Skin of body (tissue), 2 donors: ENCODE measurements around the gene UBE2E2. TPM values are rescaled to one million over a fixed set of nuclear protein-coding genes. Genes with fewer than 3 reads are reported as not detected.

Experiments used
- DNase-seq: peaks from one replicate; lab custom pipeline; 2025; lab: John Stamatoyannopoulos, UW
- total RNA-seq: library from RNA; depleted of rRNA; stranded (reverse); fragments of >200 nt; gene quantifications from one replicate; pipeline ENCODE4 v1.2.3, GENCODE V29; 2014

Gene UBE2E2
- total RNA-seq, 1 donor from 2014 or later, result 111 TPM

- DNase-seq, result no peak
Measured at GRCh38 chr3:23385327-23385726, 182.2 kb downstream of the UBE2E2 start.

- no peak for DNase-seq
Measured at GRCh38 chr3:23387286-23387918, 184.3 kb downstream of the UBE2E2 start.

- no peak for DNase-seq
Measured at GRCh38 chr3:23389089-23389488, 186.0 kb downstream of the UBE2E2 start.

- no peak for DNase-seq
Measured at GRCh38 chr3:23389686-23390085, 186.6 kb downstream of the UBE2E2 start.

GRCh38 chr3:23390446-23390845 is 187.3 kb downstream of the UBE2E2 start:
- no peak for DNase-seq

- no peak for DNase-seq
Measured at GRCh38 chr3:23390989-23391553, 187.9 kb downstream of the UBE2E2 start.

GRCh38 chr3:23395115-23395514 is 192.0 kb downstream of the UBE2E2 start:
- no peak for DNase-seq

GRCh38 chr3:23396746-23397145 is 193.6 kb downstream of the UBE2E2 start:
- no peak for DNase-seq

- DNase-seq, result no peak
Measured at GRCh38 chr3:23399221-23399620, 196.1 kb downstream of the UBE2E2 start.

GRCh38 chr3:23402728-23403492 is 199.8 kb downstream of the UBE2E2 start:
- no peak for DNase-seq

- no peak for DNase-seq
Measured at GRCh38 chr3:23404246-23404645, 201.1 kb downstream of the UBE2E2 start.

- DNase-seq, result no peak
Measured at GRCh38 chr3:23405081-23405480, 202.0 kb downstream of the UBE2E2 start.

- no peak for DNase-seq
Measured at GRCh38 chr3:23406601-23407000, 203.5 kb downstream of the UBE2E2 start.

- no peak for DNase-seq
Measured at GRCh38 chr3:23418026-23418425, 214.9 kb downstream of the UBE2E2 start.

GRCh38 chr3:23421811-23422516 is 218.8 kb downstream of the UBE2E2 start:
- DNase-seq, result no peak

GRCh38 chr3:23422517-23422851 is 219.4 kb downstream of the UBE2E2 start:
- DNase-seq, result no peak

- no peak for DNase-seq
Measured at GRCh38 chr3:23425410-23425809, 222.3 kb downstream of the UBE2E2 start.

GRCh38 chr3:23430781-23431398 is 227.8 kb downstream of the UBE2E2 start:
- DNase-seq, result no peak

- no peak for DNase-seq
Measured at GRCh38 chr3:23431764-23432163, 228.6 kb downstream of the UBE2E2 start.

GRCh38 chr3:23435318-23435717 is 232.2 kb downstream of the UBE2E2 start:
- DNase-seq, result no peak

GRCh38 chr3:23435904-23436303 is 232.8 kb downstream of the UBE2E2 start:
- DNase-seq, result no peak
